Prostate gland (tissue), 2 donors: ENCODE data around the gene MECR.

ENCODE experiments used
- CTCF ChIP-seq, 4 experiments: fragments of 200-600 bp in 2 of 4; fragments of 450-650 bp in 2 of 4; sonication (generic) in 2 of 4; IDR thresholded peaks; 1 replicate in 3 of 4; 2 replicates in 1 of 4; pipeline ENCODE4 v1.5.1; 2016 to 2019; ENCODE audit warnings: antibody characterized with exemption in 4 of 4, mild to moderate bottlenecking in 2 of 4, moderate library complexity in 2 of 4
- POLR2A ChIP-seq: fragments of 450-650 bp; IDR thresholded peaks from one replicate; pipeline ENCODE4 v1.6.1; 2016; ENCODE audit warnings: antibody characterized with exemption, mild to moderate bottlenecking
- POLR2AphosphoS5 ChIP-seq: sonication (generic); formaldehyde crosslinking; IDR thresholded peaks from one replicate; pipeline ENCODE4 v1.6.1; 2017; ENCODE audit warnings: antibody characterized with exemption

- TF ChIP-seq CTCF (IDR thresholded peaks at IDR 0.05), result no peak
- no peak for TF ChIP-seq POLR2A
- TF ChIP-seq POLR2AphosphoS5, result no peak
Observed at GRCh38 chr1:29279406-29279805, 48.7 kb upstream of the MECR start.
